MM.1S (cell line): ENCODE measurements around the gene SEC61A1.

Source experiments
- DNase-seq: peaks from one replicate; pipeline ENCODE4 v3.0.0-alpha.2; 2015
- H2AFZ ChIP-seq: fragments of 300-600 bp; sonication (generic); 2 replicates; pipeline ENCODE4 v1.6.0; 2016; ENCODE audit warnings: antibody characterized with exemption, low read length
- H3F3A ChIP-seq: fragments of 300-600 bp; sonication (generic); 2 replicates; pipeline ENCODE4 v1.6.1; 2016; ENCODE audit warnings: mild to moderate bottlenecking, antibody characterized with exemption, low read length, moderate library complexity, mixed read lengths; ENCODE audit not compliant: insufficient read depth
- H3K27ac ChIP-seq: fragments of 300-600 bp; sonication (generic); 2 replicates; pipeline ENCODE4 v1.5.1; 2016; ENCODE audit warnings: mild to moderate bottlenecking, low read length
- H3K27me3 ChIP-seq: fragments of 300-600 bp; sonication (generic); replicated peaks from 2 replicates; pipeline ENCODE4 v1.6.0; 2016; ENCODE audit warnings: low read length; ENCODE audit not compliant: insufficient read depth
- H3K36me3 ChIP-seq: fragments of 300-600 bp; sonication (generic); replicated peaks from 2 replicates; pipeline ENCODE4 v1.6.1; 2016; ENCODE audit warnings: mild to moderate bottlenecking, low read length, mixed read lengths; ENCODE audit not compliant: insufficient read depth
- H3K4me1 ChIP-seq: fragments of 300-600 bp; sonication (generic); 2 replicates; pipeline ENCODE4 v1.6.1; 2016; ENCODE audit warnings: low read length, mixed read lengths
- H3K4me2 ChIP-seq: fragments of 300-600 bp; sonication (generic); 2 replicates; pipeline ENCODE4 v1.6.0; 2016; ENCODE audit warnings: low read depth, low read length
- H3K4me3 ChIP-seq: fragments of 300-600 bp; sonication (generic); 2 replicates; pipeline ENCODE4 v1.5.1; 2016; ENCODE audit warnings: low read length, mixed read lengths
- H3K79me2 ChIP-seq: fragments of 300-600 bp; sonication (generic); 2 replicates; pipeline ENCODE4 v1.6.1; 2016; ENCODE audit warnings: mixed run types, low read length, mixed read lengths
- H3K9ac ChIP-seq: fragments of 300-600 bp; sonication (generic); 2 replicates; pipeline ENCODE4 v1.6.1; 2016; ENCODE audit warnings: low read length, mixed read lengths
- H3K9me2 ChIP-seq: fragments of 300-600 bp; sonication (generic); replicated peaks from 2 replicates; pipeline ENCODE4 v1.6.1; 2016; ENCODE audit warnings: mild to moderate bottlenecking, low read length, mixed read lengths; ENCODE audit not compliant: insufficient read depth
- H3K9me3 ChIP-seq: fragments of 300-600 bp; sonication (generic); replicated peaks from 2 replicates; pipeline ENCODE4 v1.6.1; 2016; ENCODE audit warnings: mild to moderate bottlenecking, low read length, mixed read lengths; ENCODE audit not compliant: insufficient read depth
- H4K20me1 ChIP-seq: fragments of 300-600 bp; sonication (generic); 2 replicates; pipeline ENCODE4 v1.6.1; 2016; ENCODE audit warnings: mild to moderate bottlenecking, low read length, moderate library complexity, mixed read lengths; ENCODE audit not compliant: insufficient read depth
- EZH2 ChIP-seq: fragments of 300-600 bp; sonication (generic); optimal IDR thresholded peaks from 2 replicates; pipeline ENCODE3; 2017; ENCODE audit warnings: low read depth, mild to moderate bottlenecking, antibody characterized with exemption, low read length, mixed read lengths
- EZH2phosphoT487 ChIP-seq: fragments of 300-600 bp; sonication (generic); IDR thresholded peaks from 2 replicates; pipeline ENCODE4 v1.6.1; 2018; ENCODE audit warnings: antibody characterized with exemption, low read length
- TF ChIP-seq, protein P1 (sequence below): fragments of 300-600 bp; sonication (generic); IDR thresholded peaks from 2 replicates; pipeline ENCODE4 v1.5.1; 2016; ENCODE audit warnings: antibody characterized with exemption, low read length, mixed read lengths

Gene SEC61A1

DNA sequence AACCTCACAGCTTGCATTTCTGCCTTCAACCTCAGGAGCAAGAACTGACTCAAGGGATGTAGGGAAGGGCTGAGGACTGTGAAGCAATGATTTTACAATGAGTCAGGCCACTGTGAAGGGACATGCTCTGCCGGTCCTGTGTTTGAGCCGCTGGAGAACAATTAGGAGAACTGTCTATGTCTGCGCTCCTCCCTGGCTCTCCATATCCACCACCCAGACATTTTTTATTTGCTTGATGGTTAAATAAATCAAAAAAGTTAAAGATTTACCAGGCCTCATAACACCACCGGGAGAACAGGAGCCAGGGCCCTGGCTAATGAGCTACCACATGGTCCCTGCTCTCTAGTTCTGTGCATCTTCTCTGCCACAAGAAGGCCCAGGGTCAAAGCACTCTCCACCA is 29.6 kb downstream of the SEC61A1 start:
- H2AFZ ChIP-seq = no peak overlapping the region
- no peaks in the 10 kb centered on the region for H3K9me2 ChIP-seq
- no peaks in the 10 kb centered on the region for H3K27me3 ChIP-seq
- H3K36me3 ChIP-seq = no peaks in the 10 kb centered on the region
- no peaks in the 10 kb centered on the region for H3K4me1 ChIP-seq
- no peaks in the 10 kb centered on the region for H3F3A ChIP-seq
- H3K9ac ChIP-seq = no peak overlapping the region
- no peak overlapping the region for H3K4me3 ChIP-seq
- no peak for TF ChIP-seq EZH2
- no peak for TF ChIP-seq EZH2phosphoT487
- TF ChIP-seq, protein P1, sequence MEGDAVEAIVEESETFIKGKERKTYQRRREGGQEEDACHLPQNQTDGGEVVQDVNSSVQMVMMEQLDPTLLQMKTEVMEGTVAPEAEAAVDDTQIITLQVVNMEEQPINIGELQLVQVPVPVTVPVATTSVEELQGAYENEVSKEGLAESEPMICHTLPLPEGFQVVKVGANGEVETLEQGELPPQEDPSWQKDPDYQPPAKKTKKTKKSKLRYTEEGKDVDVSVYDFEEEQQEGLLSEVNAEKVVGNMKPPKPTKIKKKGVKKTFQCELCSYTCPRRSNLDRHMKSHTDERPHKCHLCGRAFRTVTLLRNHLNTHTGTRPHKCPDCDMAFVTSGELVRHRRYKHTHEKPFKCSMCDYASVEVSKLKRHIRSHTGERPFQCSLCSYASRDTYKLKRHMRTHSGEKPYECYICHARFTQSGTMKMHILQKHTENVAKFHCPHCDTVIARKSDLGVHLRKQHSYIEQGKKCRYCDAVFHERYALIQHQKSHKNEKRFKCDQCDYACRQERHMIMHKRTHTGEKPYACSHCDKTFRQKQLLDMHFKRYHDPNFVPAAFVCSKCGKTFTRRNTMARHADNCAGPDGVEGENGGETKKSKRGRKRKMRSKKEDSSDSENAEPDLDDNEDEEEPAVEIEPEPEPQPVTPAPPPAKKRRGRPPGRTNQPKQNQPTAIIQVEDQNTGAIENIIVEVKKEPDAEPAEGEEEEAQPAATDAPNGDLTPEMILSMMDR = no peak
- no peak for DNase-seq
- no peak overlapping the region for H3K4me2 ChIP-seq
- no peaks in the 10 kb centered on the region for H3K9me3 ChIP-seq
- no peaks in the 10 kb centered on the region for H4K20me1 ChIP-seq
- H3K27ac ChIP-seq = no peak overlapping the region
- no peaks in the 10 kb centered on the region for H3K79me2 ChIP-seq

DNA sequence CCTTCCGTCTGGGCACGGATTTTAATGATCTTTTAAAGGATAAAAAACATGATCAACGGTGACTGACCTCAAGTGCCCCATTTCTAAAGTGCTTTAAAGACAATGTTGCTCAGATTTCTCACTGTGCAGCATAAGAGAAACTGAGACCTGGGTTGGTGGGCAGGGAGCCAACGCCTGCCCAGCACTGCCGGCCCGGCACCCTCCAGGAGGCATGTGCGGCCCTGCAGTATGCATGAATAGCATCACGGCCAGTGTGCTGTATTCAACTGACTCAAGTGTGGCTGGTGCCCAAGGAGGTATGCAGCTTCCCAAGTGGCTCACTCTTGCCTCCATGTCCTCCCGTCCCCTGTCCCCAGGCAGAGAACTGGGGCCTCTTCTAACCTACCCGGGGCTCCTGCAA is 30.3 kb downstream of the SEC61A1 start:
- Histone ChIP-seq H2AFZ (no peak overlapping the region), H4K20me1 (no peaks in the 10 kb centered on the region), H3K36me3 (no peaks in the 10 kb centered on the region), H3K27ac (no peak overlapping the region), H3K9me2 (no peaks in the 10 kb centered on the region), H3K79me2 (no peaks in the 10 kb centered on the region), H3K4me2 (no peak overlapping the region), H3K9ac (no peak overlapping the region), H3K27me3 (no peaks in the 10 kb centered on the region), H3K4me1 (no peaks in the 10 kb centered on the region), H3F3A (no peaks in the 10 kb centered on the region), H3K4me3 (no peak overlapping the region), H3K9me3 (no peaks in the 10 kb centered on the region)
- TF ChIP-seq EZH2 = no peak
- TF ChIP-seq, protein P1 = no peak
- no peak for TF ChIP-seq EZH2phosphoT487
- DNase-seq = no peak

DNA sequence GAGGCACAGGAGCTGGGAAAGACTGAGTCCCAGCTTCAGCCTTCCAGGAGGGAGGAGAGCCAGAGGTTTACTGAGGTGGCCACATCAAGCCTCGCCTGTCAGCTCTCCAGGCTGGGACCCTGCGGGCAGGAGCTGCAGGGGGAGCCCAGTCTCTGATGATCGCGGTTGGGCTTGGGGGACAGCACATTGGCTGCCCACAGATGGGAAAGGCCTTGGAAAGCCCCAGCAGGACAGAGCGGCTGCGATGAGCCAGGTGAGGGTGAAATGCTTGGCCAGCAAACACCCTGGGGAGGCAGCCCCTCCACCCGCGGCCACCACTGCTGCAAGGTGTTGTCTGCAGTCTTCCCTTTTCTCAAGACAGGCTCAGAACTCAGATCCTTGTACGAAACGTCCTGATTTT is 31.2 kb downstream of the SEC61A1 start:
- DNase-seq = no peak
- H3K4me2 ChIP-seq = no peak overlapping the region
- no peaks in the 10 kb centered on the region for H4K20me1 ChIP-seq
- H3K36me3 ChIP-seq = no peaks in the 10 kb centered on the region
- no peaks in the 10 kb centered on the region for H3K9me2 ChIP-seq
- no peaks in the 10 kb centered on the region for H3K79me2 ChIP-seq
- no peaks in the 10 kb centered on the region for H3K9me3 ChIP-seq
- no peak overlapping the region for H2AFZ ChIP-seq
- TF ChIP-seq EZH2 = no peak
- H3K4me3 ChIP-seq = no peak overlapping the region
- no peaks in the 10 kb centered on the region for H3F3A ChIP-seq
- no peak overlapping the region for H3K27ac ChIP-seq
- H3K9ac ChIP-seq = no peak overlapping the region
- no peaks in the 10 kb centered on the region for H3K4me1 ChIP-seq
- no peaks in the 10 kb centered on the region for H3K27me3 ChIP-seq

DNA sequence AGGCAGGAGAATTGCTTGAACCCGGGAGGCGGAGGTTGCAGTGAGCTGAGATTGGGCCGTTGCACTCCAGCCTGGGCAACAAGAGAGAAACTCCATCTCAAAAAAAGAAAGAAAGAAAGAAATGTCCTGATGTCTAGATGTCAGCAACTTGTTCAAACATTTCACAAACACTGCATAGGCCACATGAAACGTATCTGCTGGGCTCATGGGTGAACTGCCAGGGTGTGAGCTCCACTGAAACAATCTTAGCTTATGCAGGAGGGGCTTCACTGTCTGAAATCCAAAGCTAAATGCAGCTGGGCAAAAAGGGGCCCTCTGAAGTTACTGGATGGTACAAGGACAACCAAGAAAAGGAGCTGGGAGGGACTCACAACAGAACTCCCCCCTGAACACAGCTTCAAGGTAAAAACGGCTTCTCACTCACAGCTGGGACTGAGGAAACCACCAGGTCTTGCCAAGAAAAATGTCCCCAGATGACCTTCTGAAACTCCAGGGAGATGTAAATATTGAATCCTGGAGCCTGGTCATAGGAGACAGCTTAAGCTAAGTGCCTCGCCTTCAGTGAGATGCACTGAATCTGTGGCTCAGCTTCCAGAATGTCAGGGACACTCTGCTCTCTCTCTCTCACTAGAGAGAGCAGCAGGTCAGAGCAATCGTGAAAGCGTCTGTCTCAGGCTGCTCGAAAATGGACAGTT is 31.9 kb downstream of the SEC61A1 start:
- Histone ChIP-seq H3K4me1 (no peaks in the 10 kb centered on the region), H3K27ac (no peak overlapping the region), H3K27me3 (no peaks in the 10 kb centered on the region), H3K9me2 (no peaks in the 10 kb centered on the region), H3F3A (no peaks in the 10 kb centered on the region), H3K4me3 (no peak overlapping the region), H2AFZ (no peak overlapping the region), H3K9me3 (no peaks in the 10 kb centered on the region), H3K9ac (no peak overlapping the region), H4K20me1 (no peaks in the 10 kb centered on the region), H3K79me2 (no peaks in the 10 kb centered on the region), H3K36me3 (no peaks in the 10 kb centered on the region), H3K4me2 (no peak overlapping the region)
- no peak for DNase-seq
- TF ChIP-seq EZH2 (no peak), EZH2phosphoT487 (no peak)
- TF ChIP-seq, protein P1 = no peak
